GM21528 (cell line): ENCODE results near the gene EXD3.

ENCODE experiments used
- ATAC-seq: cut with Tn5 transposase; IDR thresholded peaks from one replicate; pipeline ENCODE4 v1.9.1; 2021; ENCODE audit warnings: mild to moderate bottlenecking, moderate library complexity; ENCODE audit not compliant: unreplicated experiment, low FRiP score

EXD3 gene

DNA sequence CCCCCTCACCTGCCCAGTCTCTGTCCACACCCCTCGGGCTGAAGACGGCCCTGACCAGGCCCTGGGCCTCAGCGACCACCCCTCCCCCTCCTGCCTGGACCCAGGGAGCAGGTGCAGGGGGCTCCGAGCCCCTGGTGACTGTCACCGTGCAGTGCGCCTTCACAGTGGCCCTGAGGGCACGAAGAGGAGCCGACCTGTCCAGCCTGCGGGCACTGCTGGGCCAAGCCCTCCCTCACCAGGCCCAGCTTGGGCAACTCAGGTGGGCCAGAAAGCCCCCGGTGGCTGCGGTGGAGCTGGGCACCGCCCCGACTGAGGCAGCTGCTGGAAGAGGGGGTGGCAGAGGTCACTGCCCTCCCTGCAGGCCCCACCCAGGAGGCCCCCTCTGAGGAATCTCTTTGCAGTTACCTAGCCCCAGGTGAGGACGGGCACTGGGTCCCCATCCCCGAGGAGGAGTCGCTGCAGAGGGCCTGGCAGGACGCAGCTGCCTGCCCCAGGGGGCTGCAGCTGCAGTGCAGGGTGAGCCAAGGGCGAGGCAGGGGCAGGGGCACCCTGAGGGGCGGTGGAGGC lies 10.5 kb upstream of the EXD3 start:
- ATAC-seq: no peak

GRCh38 chr9:137432687-137433348 lies 9.9 kb upstream of the EXD3 start:
- no peak for ATAC-seq

- no peak for ATAC-seq
Measured at GRCh38 chr9:137431416-137431931, 8.5 kb upstream of the EXD3 start.

DNA sequence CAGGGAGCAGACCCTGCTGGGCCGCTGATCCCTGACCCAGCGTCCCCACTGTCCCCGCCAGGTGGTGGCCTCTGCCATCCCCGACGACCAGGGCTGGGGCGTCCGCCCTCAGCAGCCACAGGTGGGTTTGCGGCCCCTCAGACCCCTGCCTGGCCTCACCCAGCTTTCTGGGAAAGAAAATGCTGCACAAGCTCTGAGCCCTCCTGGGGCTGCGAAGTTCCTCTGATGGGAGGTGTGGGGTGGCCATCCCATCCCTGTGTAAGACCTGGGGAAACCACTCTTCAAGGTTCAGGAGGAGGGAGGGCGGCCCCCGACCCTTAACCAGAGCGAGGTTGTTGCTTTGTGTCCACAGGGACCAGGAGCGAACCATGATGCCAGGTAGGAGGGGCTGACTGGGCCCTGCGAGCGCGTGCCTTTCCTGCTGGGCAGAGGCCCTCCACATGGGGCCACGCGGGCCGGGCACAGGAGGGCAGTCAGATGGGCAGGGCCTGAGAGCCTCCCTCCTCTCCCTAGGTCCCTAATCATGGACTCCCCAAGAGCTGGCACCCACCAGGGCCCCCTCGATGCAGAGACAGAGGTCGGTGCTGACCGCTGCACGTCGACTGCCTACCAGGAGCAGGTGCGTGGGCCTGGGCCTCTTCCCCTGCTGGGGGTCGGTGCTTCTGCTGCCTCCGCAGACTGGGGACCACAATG lies 7.9 kb upstream of the EXD3 start:
- ATAC-seq: no peak

- ATAC-seq: no peak
Measured at GRCh38 chr9:137429974-137430722, 7.2 kb upstream of the EXD3 start.

DNA sequence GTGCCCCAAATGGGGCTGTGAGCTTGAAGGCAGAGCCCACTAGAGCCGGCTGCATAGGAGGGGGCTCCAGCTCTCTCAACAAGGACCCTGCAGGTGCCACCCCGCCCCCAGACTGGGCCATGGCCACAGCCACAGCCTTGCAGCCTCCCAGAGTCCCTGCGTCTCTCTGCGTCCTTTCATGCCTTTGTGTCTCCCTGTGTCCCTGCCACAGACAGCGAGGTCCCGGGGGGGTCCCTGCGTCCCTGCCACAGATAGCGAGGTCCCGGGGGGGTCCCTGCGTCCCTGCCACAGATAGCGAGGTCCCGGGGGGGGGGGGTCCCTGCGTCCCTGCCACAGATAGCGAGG lies 6.6 kb upstream of the EXD3 start:
- ATAC-seq: no peak

GRCh38 chr9:137428841-137429545 lies 6.0 kb upstream of the EXD3 start:
- ATAC-seq: no peak

- ATAC-seq: no peak
Measured at GRCh38 chr9:137428311-137428630, 5.3 kb upstream of the EXD3 start.

DNA sequence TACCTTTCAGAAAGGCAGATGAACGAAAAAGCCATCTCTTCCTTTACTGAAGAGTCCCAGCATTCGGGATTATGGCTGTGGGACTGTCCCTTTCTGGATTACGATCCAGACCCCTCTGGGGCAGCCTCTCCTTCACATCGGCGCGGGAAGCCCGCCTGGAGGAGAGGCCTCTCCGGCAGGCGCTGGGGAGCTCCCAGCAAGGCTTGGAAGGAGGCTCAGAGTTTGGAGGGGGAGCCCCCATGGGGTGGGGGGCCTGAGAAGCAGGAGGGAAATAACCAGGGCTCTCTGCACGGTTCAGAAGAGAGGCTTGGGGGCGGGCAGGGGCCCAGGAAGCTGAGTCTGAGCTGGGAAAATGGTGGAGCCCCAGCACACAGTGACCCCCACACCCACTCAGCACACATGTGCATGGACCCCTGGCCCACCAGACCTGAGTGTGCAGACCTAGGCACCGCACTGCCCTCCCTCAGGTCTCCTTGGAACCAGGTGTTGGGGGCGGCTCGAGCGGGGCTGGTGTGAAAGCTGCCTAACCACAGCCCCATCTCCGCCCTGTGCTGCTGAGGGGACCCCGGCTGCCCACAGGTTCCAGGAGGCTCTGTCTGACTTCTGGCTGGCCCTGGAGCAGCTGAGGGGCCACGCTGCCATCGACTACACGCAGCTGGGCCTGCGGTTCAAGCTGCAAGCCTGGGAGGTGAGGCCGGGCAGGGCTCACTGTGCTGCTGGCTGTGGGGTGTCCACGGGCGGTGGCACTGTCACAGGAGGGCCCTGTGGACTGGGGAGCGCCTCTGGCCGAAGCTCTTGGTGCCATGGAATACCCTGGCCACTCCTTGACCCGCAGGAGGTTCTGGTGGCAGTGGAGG lies 4.7 kb upstream of the EXD3 start:
- ATAC-seq: no peak

DNA sequence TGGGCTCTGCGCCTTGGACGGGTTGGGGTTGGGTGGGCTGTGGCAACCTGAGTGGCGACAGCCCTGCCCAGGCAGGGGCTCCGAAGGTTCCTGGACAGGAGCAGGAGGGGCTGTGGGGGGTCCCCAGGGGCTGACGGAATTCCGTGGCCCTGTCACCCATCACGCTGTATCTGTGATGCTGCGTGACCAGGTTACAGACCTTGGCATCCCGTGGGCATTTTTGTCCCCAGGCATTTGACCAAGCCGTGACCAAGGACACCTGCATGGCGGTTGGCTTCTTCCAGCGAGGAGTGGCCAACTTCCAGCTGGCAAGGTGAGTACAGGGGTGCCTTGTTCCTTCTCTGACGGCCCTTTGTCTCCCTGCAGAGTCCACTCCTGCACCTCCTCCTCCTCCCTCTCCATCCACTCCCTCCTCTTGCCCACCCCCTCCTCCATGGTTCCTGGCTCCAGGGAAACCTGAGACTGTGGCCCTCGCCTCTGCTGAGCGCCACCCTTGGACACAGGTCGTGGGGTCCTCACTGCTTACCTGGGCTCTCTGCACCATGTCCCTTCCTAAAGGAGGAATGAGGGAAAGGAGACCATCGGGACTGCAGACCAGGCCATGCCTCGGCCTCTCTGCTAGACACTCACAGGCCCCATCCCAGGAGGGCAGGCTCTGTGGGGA lies 3.2 kb upstream of the EXD3 start:
- ATAC-seq: no peak

- peak; percentile 31 for ATAC-seq
Measured at GRCh38 chr9:137423514-137424291, 741 bp upstream of the EXD3 start.

GRCh38 chr9:137421838-137422603 lies 941 bp downstream of the EXD3 start:
- no peak for ATAC-seq

- no peak for ATAC-seq
Measured at GRCh38 chr9:137417161-137418021, 5.6 kb downstream of the EXD3 start.

- ATAC-seq: no peak
Measured at GRCh38 chr9:137416563-137417151, 6.3 kb downstream of the EXD3 start.

DNA sequence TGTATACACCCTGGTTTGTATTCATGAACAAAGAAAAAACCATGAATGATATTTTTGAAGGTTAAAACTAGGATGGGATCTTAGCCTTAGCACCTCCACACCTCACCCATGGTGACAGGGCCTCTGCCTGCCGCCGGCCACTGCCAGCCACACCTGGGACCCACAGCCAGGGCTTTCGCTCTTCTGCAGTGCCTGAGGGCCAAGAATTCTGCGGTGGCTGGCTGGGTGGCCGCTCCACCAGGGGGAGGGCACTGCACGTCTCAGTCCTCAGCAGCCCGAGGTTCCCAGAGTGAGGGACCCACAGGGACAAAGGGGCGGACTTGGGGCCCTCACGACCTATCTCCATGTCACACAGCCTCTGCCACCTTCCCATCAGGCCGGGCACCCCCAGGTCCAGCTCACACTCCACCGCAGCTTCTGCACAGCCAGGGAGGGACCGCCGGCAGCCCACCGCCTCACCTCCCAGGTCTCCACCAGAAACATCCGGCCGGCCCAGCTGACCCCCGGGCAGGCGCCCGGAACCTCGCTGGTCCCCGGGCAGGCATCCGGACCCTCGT lies 6.9 kb downstream of the EXD3 start:
- ATAC-seq: no peak

- ATAC-seq: no peak
Measured at GRCh38 chr9:137415451-137415850, 7.5 kb downstream of the EXD3 start.
